NCI-H2107 treated with DMSO at 0.1 percent for 48 hours (cell line): Measurements from ENCODE around the gene FAM186B.

Experiments
- DNase-seq: peaks from one replicate; lab custom pipeline; 2025; ENCODE audit not compliant: unreplicated experiment; lab: John Stamatoyannopoulos, UW

FAM186B gene

DNA sequence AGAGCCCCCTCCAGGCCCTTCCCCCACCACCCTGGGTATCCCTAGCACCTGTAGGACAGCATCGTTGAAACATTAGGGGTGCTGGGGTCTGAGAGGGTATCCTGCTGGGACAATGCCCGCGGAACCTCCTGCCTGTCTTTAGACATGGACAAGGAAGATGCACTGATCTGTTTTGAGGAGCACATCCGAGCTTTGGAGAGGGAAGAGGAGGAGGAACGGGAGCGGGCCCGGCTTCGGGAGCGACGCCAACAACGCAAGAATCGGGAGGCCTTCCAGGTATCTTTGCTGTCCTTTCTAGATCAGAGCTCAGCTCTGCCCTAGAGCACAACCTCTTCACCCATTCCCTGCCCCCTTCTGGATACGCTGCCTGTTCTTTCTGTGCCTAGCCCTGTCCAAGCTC lies 31.1 kb upstream of the FAM186B start:
- no peak for DNase-seq

DNA sequence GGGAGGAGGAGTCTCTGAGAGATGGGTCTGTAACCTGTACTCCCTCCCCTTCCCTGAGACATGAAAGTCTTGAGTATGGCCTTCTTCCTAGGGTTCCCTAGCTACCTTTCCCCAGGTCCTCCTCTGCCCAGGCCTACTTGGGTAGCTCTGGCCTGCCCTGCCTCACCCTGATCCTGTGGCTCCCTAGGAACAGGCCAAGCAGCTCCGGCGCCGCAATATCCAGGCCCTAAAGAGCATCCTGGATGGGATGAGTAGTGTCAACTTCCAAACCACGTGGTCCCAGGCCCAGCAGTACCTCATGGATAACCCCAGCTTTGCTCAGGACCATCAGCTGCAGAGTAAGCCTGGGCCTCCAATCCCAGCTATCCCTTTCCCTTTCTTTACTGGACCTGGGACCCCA lies 30.2 kb upstream of the FAM186B start:
- DNase-seq: no peak

DNA sequence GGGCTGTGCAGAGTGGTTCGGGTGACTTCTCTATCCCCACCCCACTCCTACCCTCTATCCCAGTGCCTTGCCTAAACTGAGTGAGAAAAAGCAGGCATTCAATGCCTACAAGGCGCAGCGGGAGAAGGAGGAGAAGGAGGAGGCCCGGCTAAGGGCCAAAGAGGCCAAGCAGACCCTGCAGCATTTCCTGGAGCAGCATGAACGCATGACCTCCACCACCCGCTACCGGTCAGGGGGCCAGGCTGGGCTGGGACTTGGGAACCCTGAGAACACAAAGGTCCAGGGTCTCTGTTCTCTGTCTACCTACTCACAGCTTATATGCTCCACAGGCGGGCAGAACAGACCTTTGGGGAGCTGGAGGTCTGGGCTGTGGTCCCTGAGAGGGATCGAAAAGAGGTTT lies 29.6 kb upstream of the FAM186B start:
- DNase-seq: no peak

DNA sequence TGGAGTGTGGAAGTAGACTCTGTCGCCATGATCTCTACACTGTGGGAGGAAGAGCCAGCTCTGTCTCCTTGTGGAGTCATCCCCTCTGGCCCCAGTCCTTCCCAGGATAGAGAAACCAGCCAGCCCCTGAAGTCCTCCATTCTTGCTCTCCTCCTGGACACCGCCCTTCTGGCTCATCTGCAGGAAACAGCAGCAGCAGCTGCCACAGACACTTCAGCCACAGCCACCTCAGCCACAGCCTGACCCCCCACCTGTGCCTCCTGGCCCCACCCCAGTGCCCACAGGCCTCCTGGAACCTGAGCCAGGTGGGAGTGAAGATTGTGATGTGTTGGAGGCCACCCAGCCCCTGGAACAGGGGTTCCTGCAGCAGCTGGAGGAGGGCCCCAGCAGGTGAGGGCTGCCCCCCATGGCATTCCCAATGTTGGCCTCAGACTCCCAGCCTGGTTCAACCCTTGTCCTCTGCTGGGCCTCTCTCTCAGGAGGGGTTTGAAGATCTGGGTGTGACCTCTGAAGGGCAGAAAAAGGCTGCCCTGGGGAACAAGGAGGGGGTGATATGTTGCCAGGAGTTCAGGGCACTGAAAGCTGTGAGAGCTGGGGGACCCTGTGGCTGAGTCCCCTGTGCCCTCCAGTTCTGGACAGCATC lies 28.4 kb upstream of the FAM186B start:
- no peak for DNase-seq

DNA sequence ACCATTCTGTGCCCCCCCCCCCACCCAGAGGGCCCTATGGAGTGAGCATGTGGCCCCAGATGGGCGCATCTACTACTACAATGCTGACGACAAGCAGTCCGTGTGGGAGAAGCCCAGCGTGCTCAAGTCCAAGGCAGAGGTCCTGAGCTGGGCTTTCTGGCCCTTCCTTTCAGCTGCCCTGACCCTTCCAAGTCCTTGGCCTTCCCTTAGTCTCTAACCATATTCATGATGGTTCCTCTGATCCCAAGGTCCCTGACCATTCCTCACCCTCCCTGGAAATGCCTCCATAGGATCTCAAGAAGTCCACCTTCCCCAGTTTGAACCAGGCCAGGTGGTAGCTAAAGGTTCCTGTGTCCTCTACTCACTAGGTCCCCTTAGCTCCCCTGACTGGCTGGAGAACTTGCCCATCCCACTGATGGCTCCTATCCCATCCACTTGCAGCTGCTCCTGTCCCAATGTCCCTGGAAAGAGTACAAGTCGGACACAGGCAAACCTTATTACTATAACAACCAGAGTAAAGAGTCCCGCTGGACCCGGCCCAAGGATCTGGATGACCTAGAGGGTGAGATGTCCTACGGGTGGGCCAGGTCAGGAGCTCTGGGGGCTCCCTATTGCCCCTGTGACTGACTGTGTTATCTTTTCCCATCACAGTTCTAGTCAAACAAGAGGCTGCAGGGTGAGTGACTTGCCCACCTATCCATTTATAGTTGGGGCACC lies 27.7 kb upstream of the FAM186B start:
- no peak for DNase-seq

DNA sequence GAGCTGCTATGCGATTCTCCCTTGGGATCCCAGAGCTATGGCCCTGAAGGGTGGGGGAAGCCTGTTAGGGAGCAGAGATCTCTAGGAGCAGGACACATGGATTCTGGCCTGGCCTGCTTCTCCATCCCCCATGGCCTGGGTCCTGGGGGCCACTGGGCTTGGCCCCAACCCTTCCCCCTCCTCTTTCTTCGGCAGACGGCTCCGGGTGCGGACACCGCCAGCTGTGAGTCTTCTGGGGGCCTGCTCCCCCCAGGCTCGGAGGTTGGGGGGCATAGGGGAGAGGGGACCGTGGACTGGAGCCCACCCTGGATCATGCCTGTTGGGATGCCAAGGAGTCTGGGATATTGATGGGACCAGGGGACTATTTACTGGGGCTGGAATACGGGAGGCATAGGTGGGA lies 27.0 kb upstream of the FAM186B start:
- DNase-seq: no peak

DNA sequence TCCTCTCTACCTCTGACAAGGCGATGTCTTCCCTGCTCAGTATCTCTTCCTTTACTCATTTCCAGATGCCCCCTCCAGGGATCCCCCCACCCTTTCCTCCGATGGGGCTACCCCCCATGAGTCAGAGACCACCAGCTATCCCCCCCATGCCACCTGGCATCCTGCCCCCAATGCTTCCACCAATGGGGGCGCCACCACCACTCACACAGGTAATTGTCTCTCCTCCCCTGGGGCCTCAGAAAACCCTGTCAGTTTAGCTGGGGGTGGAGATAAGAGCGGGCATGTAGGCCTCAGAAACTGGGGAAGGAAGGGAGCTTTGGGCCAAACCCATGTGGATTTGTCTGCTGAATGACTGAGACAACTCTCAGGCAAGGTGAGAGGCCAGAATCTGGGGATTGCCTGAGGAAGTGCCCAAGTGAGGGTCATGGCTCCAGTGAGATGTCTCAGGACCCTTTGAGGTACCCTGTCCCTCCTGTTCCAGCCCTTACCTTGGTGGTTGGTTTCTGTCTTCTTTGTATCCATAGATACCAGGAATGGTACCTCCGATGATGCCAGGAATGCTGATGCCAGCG lies 26.0 kb upstream of the FAM186B start:
- no peak for DNase-seq

DNA sequence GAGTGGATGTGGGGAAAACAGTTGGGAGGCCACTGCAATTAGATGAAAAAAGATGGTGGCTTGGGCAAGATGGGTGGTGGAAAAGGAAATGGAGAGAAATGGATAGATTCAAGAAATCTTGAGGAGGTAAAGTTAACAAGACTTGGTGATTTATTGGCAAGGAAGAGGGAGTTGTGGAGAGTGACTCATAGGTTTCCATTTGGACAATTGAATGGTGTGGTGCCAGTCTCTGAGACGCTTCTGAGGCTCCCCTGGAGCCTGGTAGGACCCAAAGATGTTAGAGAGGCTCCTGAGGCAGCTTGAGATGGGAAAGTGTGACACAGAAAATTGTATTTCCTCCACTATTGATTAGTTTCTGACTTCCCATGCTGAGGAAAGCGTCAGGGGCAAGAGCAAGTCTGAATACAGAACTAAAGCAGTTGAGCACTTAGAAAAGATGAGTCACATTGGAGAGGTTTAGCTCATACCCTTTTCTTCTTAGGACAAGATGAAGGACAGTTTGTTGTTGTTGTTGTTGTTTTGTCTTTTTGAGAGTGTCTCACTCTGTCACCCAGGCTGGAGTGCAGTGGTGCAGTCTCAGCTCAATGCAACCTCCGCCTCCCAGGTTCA lies 22.4 kb upstream of the FAM186B start:
- DNase-seq: no peak

DNA sequence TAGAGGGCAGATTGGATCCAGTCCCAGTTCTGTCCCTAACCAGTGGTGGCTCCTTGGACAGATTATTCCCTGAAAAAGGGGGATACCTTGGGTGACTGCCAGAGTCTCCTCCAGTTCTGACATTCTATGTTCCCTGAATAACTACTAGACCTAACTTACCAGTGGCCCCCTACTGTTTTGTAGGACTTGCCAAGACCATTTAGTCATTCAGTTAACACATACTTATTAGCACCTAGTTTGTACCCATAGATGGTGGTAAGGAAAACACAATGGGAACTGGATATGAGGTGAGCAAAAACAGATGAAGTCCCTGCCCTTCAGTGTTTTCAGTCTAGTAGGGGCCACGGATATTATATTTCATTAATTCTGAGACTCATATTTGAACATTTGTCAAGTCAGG lies 21.4 kb upstream of the FAM186B start:
- no peak for DNase-seq

DNA sequence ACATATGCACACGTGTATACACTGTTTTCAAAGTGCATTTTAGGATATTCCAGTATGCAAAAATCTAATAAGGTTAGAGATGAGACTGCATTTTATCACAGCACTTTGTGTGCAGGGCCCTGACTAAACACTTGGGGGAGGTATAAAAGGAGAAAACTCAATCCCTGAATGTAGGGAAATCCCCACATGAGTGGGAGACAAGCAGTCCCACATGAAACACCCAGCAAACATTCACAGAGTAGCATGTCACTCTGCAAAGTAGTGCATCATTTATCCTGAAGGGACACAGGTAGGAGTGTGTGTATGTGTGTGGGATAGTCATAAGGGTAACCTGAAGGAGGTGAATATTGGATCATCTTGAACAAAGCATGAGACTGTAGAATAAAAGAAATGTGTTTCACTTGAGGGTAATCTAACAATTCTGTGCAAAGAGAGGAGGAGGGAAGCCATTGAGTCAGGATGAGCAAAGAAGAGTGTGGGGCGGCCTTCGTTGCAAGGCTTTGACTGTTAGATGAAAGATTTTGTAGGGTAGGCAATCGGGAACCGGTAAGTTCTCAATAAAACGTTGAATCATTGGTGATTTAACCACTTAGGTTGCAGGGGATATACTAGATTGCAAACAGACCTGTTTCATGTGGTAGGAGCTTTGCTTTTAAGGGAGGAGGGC lies 20.9 kb upstream of the FAM186B start:
- no peak for DNase-seq

DNA sequence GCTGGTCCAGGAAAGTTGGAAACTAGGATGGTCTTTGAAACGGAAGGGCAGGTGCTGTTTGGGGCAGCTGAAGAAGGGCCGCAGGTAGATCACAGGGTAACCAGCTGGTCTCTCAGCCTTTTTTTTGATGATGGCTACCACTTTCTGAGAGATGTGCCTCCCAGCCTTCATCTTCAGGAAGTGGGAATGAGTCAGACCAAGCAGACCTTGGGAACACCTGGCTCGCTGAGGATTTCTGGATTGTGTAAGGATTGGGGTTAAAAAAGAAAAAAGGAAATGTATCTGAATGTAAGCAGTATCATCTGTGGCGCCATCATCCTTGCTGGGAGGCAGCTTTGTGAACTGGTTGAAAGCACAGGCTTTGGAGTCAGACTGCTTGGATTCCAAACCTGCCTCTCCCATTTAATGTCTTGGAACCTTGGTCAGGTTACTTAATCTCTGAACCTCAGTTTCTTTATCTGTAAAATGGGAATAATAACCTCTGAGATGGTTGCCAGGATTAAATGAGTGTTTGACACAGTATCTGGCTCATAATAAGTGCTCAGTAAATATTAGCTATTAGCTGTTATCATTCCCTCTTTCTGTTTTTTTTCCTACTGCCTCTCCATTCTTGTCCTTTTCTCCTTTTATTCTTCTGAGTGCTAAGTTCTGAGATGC lies 19.6 kb upstream of the FAM186B start:
- no peak for DNase-seq

DNA sequence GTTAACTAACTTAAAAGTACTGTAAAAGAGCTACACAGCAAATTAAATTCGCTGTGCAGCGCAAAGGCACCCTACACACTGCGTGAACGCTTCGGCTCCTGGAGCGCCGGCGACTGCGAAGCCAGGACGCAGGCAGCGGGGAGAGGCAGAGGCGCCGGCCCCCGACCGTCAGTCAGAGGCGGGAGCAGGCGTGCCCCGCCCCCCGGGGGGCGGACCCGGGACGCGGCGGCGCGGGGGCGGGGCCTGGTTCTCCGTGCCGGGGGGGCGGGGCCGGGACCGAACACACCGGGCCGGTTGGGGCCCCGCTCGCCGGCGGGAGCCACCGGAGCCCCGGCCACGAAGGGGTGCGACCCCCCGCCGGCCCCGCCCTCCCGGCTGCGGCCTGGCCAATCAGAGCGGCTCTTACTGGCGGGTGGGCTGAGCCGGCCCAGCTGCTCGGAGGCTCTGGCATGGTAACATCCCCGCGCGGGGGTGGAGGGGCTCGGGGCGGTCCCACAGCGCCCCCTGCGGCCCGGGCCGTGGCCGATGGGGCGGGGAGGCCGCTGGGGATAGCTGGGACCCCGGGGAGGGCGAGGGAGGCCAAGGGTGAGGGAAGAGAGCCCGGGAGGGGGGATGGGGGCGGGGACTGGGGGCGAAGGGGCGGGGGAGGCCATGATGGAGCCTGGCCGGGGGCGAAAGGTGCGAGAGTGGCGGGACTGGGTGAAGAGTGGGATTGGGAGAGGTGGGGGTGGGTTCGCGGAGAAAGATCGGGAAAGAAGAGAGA lies 17.9 kb upstream of the FAM186B start, which contains the start of gene PRPF40B:
PRPF40B (plus strand) TSS at position 420 of the 763 bp plus-strand sequence; CDS start at position 450, 30 bp downstream.
- peak; percentile 73 for DNase-seq

DNA sequence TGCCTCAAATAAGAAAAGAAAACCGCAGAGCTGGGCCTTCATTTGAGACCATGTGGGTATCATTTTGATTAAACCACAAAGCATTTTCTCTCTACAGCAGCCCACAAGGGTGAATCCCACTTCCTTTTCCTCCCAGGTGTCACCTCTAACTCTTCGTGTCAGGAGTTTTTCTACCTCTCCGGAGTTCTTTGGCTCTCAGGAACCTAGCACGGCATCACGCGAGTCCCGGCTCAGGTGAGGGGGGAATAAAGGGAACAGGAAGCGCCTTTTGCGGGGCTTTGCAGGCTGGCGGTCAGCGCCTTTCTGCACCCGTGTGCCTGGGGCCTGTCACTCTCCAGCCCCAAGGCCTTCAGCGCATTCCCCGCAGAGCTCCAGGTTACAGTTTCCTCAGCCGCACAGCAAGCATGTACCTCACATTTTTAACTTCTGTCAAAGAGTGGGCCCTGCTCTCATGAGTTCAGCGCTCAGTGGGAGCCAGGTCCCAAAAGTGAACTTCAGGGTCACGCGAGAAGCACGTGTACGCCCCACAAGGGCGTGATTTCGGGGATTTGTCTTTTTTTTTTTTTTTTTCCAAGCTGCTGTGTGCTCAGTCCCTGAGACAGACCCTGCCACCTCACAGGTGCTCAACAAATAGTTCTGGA lies 17.2 kb upstream of the FAM186B start:
- peak; percentile 33 for DNase-seq

DNA sequence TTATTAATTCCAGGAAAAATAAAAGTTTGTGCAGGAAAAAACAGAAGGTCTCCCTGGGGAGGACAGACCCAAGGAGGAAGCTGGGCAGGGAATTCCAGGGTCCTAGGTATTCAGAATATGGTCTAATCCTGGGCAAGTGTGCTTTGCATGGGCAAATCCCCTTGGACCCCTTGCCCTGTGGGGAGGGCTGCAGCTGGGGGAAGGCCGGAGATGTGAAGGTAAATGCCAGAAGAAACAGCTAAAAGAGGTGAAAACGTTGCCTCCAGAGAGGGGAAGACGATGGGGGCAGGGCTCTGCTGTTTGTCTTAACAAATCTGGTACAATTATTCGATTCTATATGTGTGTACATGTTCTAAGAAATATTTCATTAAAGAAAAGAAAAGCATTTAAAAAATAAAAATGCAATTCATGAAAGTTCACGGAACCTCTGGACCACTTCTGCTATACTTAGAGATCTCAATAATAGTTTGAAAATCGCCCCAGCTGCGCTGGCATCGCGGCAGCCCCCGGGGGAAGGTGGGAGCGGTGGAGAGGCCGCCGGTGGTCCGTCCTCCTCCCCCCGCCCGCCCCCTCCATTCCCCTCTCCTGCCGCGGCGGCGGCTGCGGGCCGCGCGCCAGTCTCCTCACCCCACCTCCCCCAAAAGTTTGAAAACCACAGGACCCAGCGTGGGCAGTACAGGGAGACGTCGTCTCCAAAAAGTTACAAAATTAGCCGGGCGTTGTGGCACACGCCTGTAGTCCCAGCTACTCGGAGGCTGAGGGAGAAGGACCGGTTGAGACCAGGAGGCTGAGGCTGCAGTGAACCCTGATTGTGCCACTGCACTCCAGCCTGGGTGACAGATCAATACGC lies 16.4 kb upstream of the FAM186B start:
- DNase-seq: no peak

DNA sequence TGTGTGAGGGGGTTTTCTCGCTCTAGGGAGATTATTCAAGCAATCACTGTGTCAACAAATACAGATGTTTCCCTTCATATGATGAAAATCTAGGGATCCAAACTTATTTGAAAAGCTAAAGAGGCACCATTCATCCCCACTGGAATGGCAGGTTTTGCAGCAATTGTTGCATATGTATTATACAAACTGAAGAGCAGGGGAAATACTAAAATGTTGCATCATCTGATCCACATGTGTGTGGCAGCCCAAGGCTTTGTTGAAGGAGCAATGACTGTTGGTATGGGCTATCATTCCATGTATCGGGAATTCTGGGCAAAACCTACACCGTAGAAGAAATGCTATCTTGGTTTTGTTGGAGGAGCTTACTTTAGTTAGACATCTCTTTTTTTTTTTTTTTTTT lies 13.8 kb upstream of the FAM186B start:
- DNase-seq: no peak

DNA sequence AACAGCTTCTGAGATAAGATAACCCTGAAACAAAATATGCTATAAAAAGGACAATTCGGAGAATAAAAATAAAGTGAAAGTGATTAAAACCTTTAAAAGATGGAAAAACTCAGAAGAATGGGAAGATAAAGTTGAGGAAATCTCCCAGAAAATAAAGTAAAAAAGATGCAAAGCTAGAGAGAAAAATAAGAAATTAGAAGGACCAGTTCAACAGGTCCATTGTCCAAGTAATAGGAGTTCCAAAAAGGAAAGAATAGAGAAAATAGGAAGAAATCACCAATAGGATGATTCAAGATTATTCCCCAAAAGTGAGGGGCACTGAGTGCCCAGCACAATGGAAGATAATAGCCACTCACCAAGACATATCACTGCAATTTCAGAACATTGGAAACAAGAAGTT lies 13.1 kb upstream of the FAM186B start:
- no peak for DNase-seq

DNA sequence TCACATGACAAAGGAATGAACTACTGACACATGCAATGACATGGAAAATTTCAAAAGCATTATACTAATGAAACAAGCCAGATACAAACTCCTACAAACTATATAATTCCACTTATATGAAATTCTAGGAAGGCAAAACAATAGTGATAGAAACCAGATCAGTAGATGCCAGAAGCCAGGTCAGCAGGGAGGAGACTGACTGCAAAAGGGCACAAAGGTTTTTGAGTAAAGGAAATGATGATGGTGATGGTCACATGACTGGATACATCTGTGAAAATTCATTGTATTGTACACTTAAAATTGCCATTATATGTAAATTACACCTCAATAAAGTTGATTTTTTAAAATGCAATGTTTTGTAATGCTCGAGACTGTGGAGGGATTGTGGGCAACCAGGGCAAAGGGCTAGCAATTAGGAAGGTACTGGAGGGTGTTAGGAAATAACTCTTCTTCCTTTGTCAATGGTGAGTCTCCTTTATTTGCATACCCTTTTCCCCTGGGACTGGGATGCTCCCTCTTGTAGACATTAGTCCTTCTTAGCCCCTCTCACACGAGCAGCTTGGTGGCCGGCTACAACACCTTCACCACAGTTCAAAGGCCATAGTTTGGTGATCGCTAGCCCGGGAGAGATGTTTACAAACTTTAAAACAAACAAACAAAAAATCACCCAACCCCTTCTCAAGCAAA lies 11.2 kb upstream of the FAM186B start:
- DNase-seq: no peak

DNA sequence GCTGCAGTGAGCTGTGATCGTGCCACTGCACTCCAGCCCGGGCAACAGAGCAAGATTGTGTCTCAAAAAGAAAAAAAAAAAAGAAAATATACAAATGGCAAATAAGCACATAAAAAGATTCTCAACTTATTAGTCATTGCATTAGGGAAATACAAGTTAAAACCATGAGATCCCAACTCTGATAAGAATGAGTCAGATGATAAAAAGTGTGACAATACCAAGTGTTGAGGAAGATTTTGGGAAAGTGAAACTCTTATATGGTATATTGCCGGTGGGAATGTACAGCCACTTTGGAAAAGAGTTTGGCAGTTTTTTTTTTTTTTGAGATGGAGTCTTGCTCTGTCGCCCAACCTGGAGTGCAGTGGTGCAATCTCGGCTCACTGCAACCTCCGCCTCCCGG lies 10.3 kb upstream of the FAM186B start:
- no peak for DNase-seq
